Prostate gland (tissue), 1 donor: ENCODE results near the gene OR2T27.
"Not testable (repeated sequence)": the region's sequence is repeated elsewhere in the genome, so short reads cannot be mapped to it uniquely, and the experiment has no call there.

Experiments
- POLR2A ChIP-seq: fragments of 450-650 bp; IDR thresholded peaks from one replicate; pipeline ENCODE4 v1.6.1; 2016; ENCODE audit warnings: antibody characterized with exemption, mild to moderate bottlenecking
- POLR2AphosphoS5 ChIP-seq: sonication (generic); formaldehyde crosslinking; IDR thresholded peaks from one replicate; pipeline ENCODE4 v1.6.1; 2017; ENCODE audit warnings: antibody characterized with exemption

GRCh38 chr1:248634991-248635390, 20.3 kb downstream of the OR2T27 start, which contains the start of gene OR2T11:
- TF ChIP-seq POLR2AphosphoS5, POLR2A: not testable (repeated sequence)
